ENCODE data around the gene GP5. TPM values are rescaled to one million over a fixed set of nuclear protein-coding genes. Genes with fewer than 3 reads are reported as not detected.

Gene GP5
- 0.11 to 0.16 TPM in 2 of 3 replicates, not detected in the other for total RNA-seq

- TF ChIP-seq CTCF (IDR thresholded peaks at IDR 0.05; ENCODE audit: unreplicated experiment) = no peak
- DNase-seq (ENCODE audit: low spot score in 2 of 2, unreplicated experiment in 2 of 2) = no peak
- no peak within 1 kb of the TSS for H3K4me3 Mint-ChIP-seq
- no peak within 1 kb of the TSS for H3K27ac Mint-ChIP-seq
- H3K9me3 Mint-ChIP-seq = no peaks in the 10 kb centered on the region
- peaks cover 22% of the 10 kb centered on the region for H3K4me1 Mint-ChIP-seq
- H3K27me3 Mint-ChIP-seq (ENCODE audit: low read depth) = no peaks in the 10 kb centered on the region
- H3K36me3 Mint-ChIP-seq = no peaks in the 10 kb centered on the region
Measured at GRCh38 chr3:194399166-194399565, at the start of gene GP5. Gene GP5, minus strand, starts transcription at chr3:194399266. Its CDS starts 984 bp downstream, at chr3:194398282.

- Mint-ChIP-seq H3K4me3 (no peak overlapping the region), H3K27ac (no peak overlapping the region), H3K27me3 (ENCODE audit: low read depth) (no peaks in the 10 kb centered on the region), H3K36me3 (peaks cover 31% of the 10 kb centered on the region), H3K9me3 (no peaks in the 10 kb centered on the region), H3K4me1 (no peaks in the 10 kb centered on the region)
- no peak for DNase-seq (ENCODE audit: low spot score in 2 of 2, unreplicated experiment in 2 of 2)
- no peak for TF ChIP-seq CTCF (IDR thresholded peaks at IDR 0.05; ENCODE audit: unreplicated experiment)
Measured at GRCh38 chr3:194447657-194448056, 48.6 kb upstream of the GP5 start.

- Mint-ChIP-seq H3K9me3 (no peaks in the 10 kb centered on the region), H3K4me3 (no peak overlapping the region), H3K36me3 (peaks cover 33% of the 10 kb centered on the region), H3K27ac (no peak overlapping the region), H3K4me1 (no peaks in the 10 kb centered on the region), H3K27me3 (ENCODE audit: low read depth) (no peaks in the 10 kb centered on the region)
- DNase-seq (ENCODE audit: low spot score in 2 of 2, unreplicated experiment in 2 of 2) = no peak
- no peak for TF ChIP-seq CTCF (IDR thresholded peaks at IDR 0.05; ENCODE audit: unreplicated experiment)
Measured at GRCh38 chr3:194447161-194447560, 48.1 kb upstream of the GP5 start.

- no peaks in the 10 kb centered on the region for H3K9me3 Mint-ChIP-seq
- DNase-seq (ENCODE audit: low spot score in 2 of 2, unreplicated experiment in 2 of 2) = no peak
- no peak overlapping the region for H3K27ac Mint-ChIP-seq
- H3K27me3 Mint-ChIP-seq (ENCODE audit: low read depth) = no peaks in the 10 kb centered on the region
- H3K4me3 Mint-ChIP-seq = no peak overlapping the region
- H3K36me3 Mint-ChIP-seq = peaks cover 31% of the 10 kb centered on the region
- no peak for TF ChIP-seq CTCF (IDR thresholded peaks at IDR 0.05; ENCODE audit: unreplicated experiment)
- H3K4me1 Mint-ChIP-seq = no peaks in the 10 kb centered on the region
Measured at GRCh38 chr3:194446754-194447153, 47.7 kb upstream of the GP5 start.

GRCh38 chr3:194446172-194446571, 47.1 kb upstream of the GP5 start:
- Mint-ChIP-seq H3K27ac (no peak overlapping the region), H3K4me3 (no peak overlapping the region), H3K4me1 (peaks cover 1% of the 10 kb centered on the region), H3K36me3 (peaks cover 28% of the 10 kb centered on the region), H3K9me3 (no peaks in the 10 kb centered on the region), H3K27me3 (ENCODE audit: low read depth) (no peaks in the 10 kb centered on the region)
- no peak for DNase-seq (ENCODE audit: low spot score in 2 of 2, unreplicated experiment in 2 of 2)
- no peak for TF ChIP-seq CTCF (IDR thresholded peaks at IDR 0.05; ENCODE audit: unreplicated experiment)

- H3K4me3 Mint-ChIP-seq = no peak overlapping the region
- no peak overlapping the region for H3K27ac Mint-ChIP-seq
- H3K4me1 Mint-ChIP-seq = peaks cover 8% of the 10 kb centered on the region
- DNase-seq (ENCODE audit: low spot score in 2 of 2, unreplicated experiment in 2 of 2) = no peak
- peaks cover 25% of the 10 kb centered on the region for H3K36me3 Mint-ChIP-seq
- no peak for TF ChIP-seq CTCF (IDR thresholded peaks at IDR 0.05; ENCODE audit: unreplicated experiment)
- no peaks in the 10 kb centered on the region for H3K27me3 Mint-ChIP-seq (ENCODE audit: low read depth)
- H3K9me3 Mint-ChIP-seq = no peaks in the 10 kb centered on the region
Measured at GRCh38 chr3:194443901-194444300, 44.8 kb upstream of the GP5 start.

Measured in mesothelial cell of epicardium (in vitro differentiated cells).